WTC11 (cell line): ENCODE measurements around the gene SCOC. TPM values are rescaled to one million over a fixed set of nuclear protein-coding genes. Genes with fewer than 3 reads are reported as not detected.

ENCODE experiments used
- ATAC-seq: fragments of 200-7000 bp; cut with Tn5 transposase; 2 replicates; pipeline ENCODE4 v1.10.0; 2021; ENCODE audit warnings: mild to moderate bottlenecking, moderate library complexity
- CTCF ChIA-PET: fragments of 300-600 bp; sonication (Branson Sonifier 250); formaldehyde crosslinking; loops from one replicate; lab custom pipeline; 2021; ENCODE audit warnings: antibody characterized with exemption; lab: Charles Lee
- POLR2A ChIA-PET: fragments of 350-600 bp; sonication (Branson Sonifier 250); formaldehyde crosslinking; loops from one replicate; lab custom pipeline; 2021; ENCODE audit warnings: antibody characterized with exemption; lab: Charles Lee
- DNase-seq: peaks from one replicate; pipeline ENCODE4 v3.0.0; 2021; ENCODE audit warnings: low spot score
- H3K27ac Mint-ChIP-seq: 2 replicates; pipeline ENCODE4 v1.8.0; 2021; ENCODE audit warnings: mixed read lengths
- H3K27me3 Mint-ChIP-seq: 2 replicates; pipeline ENCODE4 v1.8.0; 2021; ENCODE audit warnings: low read depth, mild to moderate bottlenecking, moderate library complexity, mixed read lengths
- H3K36me3 Mint-ChIP-seq: 2 replicates; pipeline ENCODE4 v1.8.0; 2021; ENCODE audit warnings: mixed read lengths
- H3K4me1 Mint-ChIP-seq: 2 replicates; pipeline ENCODE4 v1.8.0; 2022; ENCODE audit warnings: mixed read lengths
- H3K4me3 Mint-ChIP-seq: 2 replicates; pipeline ENCODE4 v1.8.0; 2021; ENCODE audit warnings: mild to moderate bottlenecking, moderate library complexity, mixed read lengths
- H3K9me3 Mint-ChIP-seq: 2 replicates; pipeline ENCODE4 v1.8.0; 2021; ENCODE audit warnings: mixed read lengths
- AFF4 ChIP-seq: sonication (generic); formaldehyde crosslinking; IDR thresholded peaks from 2 replicates; pipeline ENCODE4 v1.8.1; 2023; ENCODE audit warnings: mild to moderate bottlenecking, missing genetic modification reagents, borderline replicate concordance
- ATF1 ChIP-seq: sonication (generic); formaldehyde crosslinking; IDR thresholded peaks from 2 replicates; pipeline ENCODE4 v1.8.1; 2023; ENCODE audit warnings: mild to moderate bottlenecking, moderate library complexity, missing genetic modification reagents
- CREB1 ChIP-seq: sonication (generic); formaldehyde crosslinking; IDR thresholded peaks from 2 replicates; pipeline ENCODE4 v1.8.0; 2023; ENCODE audit warnings: mild to moderate bottlenecking, missing genetic modification reagents
- E2F1 ChIP-seq: sonication (generic); formaldehyde crosslinking; IDR thresholded peaks from 2 replicates; pipeline ENCODE4 v1.8.0; 2022; ENCODE audit warnings: mild to moderate bottlenecking, missing genetic modification reagents
- FOXP1 ChIP-seq: sonication (generic); formaldehyde crosslinking; IDR thresholded peaks from 2 replicates; pipeline ENCODE4 v1.8.0; 2022; ENCODE audit warnings: missing genetic modification reagents, mild to moderate bottlenecking, moderate library complexity, borderline replicate concordance
- HMGA2 ChIP-seq: fragments of 250-450 bp; sonication (Bioruptor Pico); IDR thresholded peaks from 2 replicates; pipeline ENCODE4 v1.4.0; 2021; ENCODE audit warnings: mild to moderate bottlenecking, moderate library complexity
- JUN ChIP-seq: sonication (generic); formaldehyde crosslinking; IDR thresholded peaks from 2 replicates; pipeline ENCODE4 v1.8.0; 2023; ENCODE audit warnings: mild to moderate bottlenecking, missing genetic modification reagents
- NFE2L1 ChIP-seq: sonication (generic); formaldehyde crosslinking; IDR thresholded peaks from 2 replicates; pipeline ENCODE4 v1.8.1; 2023; ENCODE audit warnings: missing genetic modification reagents
- NFYB ChIP-seq: sonication (generic); formaldehyde crosslinking; conservative IDR thresholded peaks from 2 replicates; pipeline ENCODE4 v1.8.0; 2022; ENCODE audit warnings: low read depth, missing genetic modification reagents
- NR1H2 ChIP-seq: sonication (generic); formaldehyde crosslinking; IDR thresholded peaks from 2 replicates; pipeline ENCODE4 v1.9.0; 2021; ENCODE audit warnings: mild to moderate bottlenecking, moderate library complexity, missing genetic modification reagents
- PRRX2 ChIP-seq: fragments of 250-450 bp; sonication (Bioruptor Pico); IDR thresholded peaks from 2 replicates; pipeline ENCODE4 v1.8.0; 2021; ENCODE audit warnings: mild to moderate bottlenecking
- RELA ChIP-seq: sonication (generic); formaldehyde crosslinking; IDR thresholded peaks from 2 replicates; pipeline ENCODE4 v1.8.1; 2022; ENCODE audit warnings: missing genetic modification reagents, mild to moderate bottlenecking, borderline replicate concordance
- SMAD4 ChIP-seq: sonication (generic); formaldehyde crosslinking; IDR thresholded peaks from 2 replicates; pipeline ENCODE4 v1.8.0; 2022; ENCODE audit warnings: mild to moderate bottlenecking, missing genetic modification reagents
- TCF7 ChIP-seq: sonication (generic); formaldehyde crosslinking; IDR thresholded peaks from 2 replicates; pipeline ENCODE4 v1.8.0; 2022; ENCODE audit warnings: mild to moderate bottlenecking, low read depth, missing genetic modification reagents, moderate library complexity
- TEAD1 ChIP-seq: sonication (generic); formaldehyde crosslinking; IDR thresholded peaks from 2 replicates; pipeline ENCODE4 v1.8.0; 2022; ENCODE audit warnings: mild to moderate bottlenecking, missing genetic modification reagents
- total RNA-seq: library from RNA; stranded (reverse); gene quantifications from 3 replicates; pipeline ENCODE4 v1.2.3, GENCODE V29; 2021
- TF ChIP-seq, protein P1 (sequence below): sonication (generic); formaldehyde crosslinking; IDR thresholded peaks from 2 replicates; pipeline ENCODE4 v1.8.0; 2022; ENCODE audit warnings: missing genetic modification reagents
- TF ChIP-seq, protein P2 (sequence below): sonication (generic); formaldehyde crosslinking; IDR thresholded peaks from 2 replicates; pipeline ENCODE4 v1.8.1; 2022; ENCODE audit warnings: low read depth, missing genetic modification reagents, borderline replicate concordance

SCOC gene
- total RNA-seq, 1 experiment from 2014 or later, result 33.0 TPM

DNA sequence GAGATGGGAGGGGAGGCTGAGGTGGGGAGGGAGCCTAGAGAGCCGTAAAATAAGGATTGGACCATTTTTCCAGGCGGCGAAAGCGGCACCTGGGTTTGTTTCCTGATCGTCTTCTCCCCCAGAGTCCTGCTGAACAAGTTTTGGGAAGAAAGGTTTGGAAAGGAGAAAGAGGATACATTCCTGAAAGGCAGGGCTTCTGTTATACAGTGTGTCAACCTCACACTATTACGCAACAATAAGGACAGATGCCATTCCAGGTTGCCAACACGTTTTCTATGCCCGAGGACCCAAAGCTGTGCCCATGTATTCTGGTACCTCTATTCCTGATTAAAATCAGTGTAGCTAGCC lies 658 bp downstream of the SCOC start:
- Mint-ChIP-seq H3K4me1 (peaks cover 22% of the 10 kb centered on the region), H3K36me3 (no peaks in the 10 kb centered on the region), H3K27ac (peak overlapping the region; percentile 91), H3K4me3 (no peak overlapping the region), H3K9me3 (no peaks in the 10 kb centered on the region), H3K27me3 (no peaks in the 10 kb centered on the region)
- TF ChIP-seq, protein P1, sequence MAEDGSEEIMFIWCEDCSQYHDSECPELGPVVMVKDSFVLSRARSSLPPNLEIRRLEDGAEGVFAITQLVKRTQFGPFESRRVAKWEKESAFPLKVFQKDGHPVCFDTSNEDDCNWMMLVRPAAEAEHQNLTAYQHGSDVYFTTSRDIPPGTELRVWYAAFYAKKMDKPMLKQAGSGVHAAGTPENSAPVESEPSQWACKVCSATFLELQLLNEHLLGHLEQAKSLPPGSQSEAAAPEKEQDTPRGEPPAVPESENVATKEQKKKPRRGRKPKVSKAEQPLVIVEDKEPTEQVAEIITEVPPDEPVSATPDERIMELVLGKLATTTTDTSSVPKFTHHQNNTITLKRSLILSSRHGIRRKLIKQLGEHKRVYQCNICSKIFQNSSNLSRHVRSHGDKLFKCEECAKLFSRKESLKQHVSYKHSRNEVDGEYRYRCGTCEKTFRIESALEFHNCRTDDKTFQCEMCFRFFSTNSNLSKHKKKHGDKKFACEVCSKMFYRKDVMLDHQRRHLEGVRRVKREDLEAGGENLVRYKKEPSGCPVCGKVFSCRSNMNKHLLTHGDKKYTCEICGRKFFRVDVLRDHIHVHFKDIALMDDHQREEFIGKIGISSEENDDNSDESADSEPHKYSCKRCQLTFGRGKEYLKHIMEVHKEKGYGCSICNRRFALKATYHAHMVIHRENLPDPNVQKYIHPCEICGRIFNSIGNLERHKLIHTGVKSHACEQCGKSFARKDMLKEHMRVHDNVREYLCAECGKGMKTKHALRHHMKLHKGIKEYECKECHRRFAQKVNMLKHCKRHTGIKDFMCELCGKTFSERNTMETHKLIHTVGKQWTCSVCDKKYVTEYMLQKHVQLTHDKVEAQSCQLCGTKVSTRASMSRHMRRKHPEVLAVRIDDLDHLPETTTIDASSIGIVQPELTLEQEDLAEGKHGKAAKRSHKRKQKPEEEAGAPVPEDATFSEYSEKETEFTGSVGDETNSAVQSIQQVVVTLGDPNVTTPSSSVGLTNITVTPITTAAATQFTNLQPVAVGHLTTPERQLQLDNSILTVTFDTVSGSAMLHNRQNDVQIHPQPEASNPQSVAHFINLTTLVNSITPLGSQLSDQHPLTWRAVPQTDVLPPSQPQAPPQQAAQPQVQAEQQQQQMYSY (CRISPR knock-in tag), result no peak
- TF ChIP-seq TEAD1 (CRISPR knock-in tag), result no peak
- TF ChIP-seq PRRX2, result no peak
- TF ChIP-seq JUN (CRISPR knock-in tag), result no peak
- no peak for TF ChIP-seq AFF4 (CRISPR knock-in tag)
- no peak for TF ChIP-seq E2F1 (CRISPR knock-in tag)
- TF ChIP-seq NFYB (CRISPR knock-in tag), result no peak
- TF ChIP-seq FOXP1 (CRISPR knock-in tag), result no peak
- no peak for TF ChIP-seq TCF7 (CRISPR knock-in tag)
- no peak for TF ChIP-seq NR1H2 (CRISPR knock-in tag)
- TF ChIP-seq NFE2L1 (CRISPR knock-in tag), result no peak
- TF ChIP-seq, protein P2, sequence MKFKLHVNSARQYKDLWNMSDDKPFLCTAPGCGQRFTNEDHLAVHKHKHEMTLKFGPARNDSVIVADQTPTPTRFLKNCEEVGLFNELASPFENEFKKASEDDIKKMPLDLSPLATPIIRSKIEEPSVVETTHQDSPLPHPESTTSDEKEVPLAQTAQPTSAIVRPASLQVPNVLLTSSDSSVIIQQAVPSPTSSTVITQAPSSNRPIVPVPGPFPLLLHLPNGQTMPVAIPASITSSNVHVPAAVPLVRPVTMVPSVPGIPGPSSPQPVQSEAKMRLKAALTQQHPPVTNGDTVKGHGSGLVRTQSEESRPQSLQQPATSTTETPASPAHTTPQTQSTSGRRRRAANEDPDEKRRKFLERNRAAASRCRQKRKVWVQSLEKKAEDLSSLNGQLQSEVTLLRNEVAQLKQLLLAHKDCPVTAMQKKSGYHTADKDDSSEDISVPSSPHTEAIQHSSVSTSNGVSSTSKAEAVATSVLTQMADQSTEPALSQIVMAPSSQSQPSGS, result no peak
- TF ChIP-seq HMGA2, result no peak
- no peak for TF ChIP-seq ATF1 (CRISPR knock-in tag)
- TF ChIP-seq RELA (CRISPR knock-in tag), result no peak
- no peak for TF ChIP-seq SMAD4 (CRISPR knock-in tag)
- no peak for TF ChIP-seq CREB1 (CRISPR knock-in tag)
- CTCF ChIA-PET, result interaction anchor here (1.0 to 3.3 kb wide), 9 partner anchors 13 to 327 kb away, joined by 3 to 84 read pairs (median 7); partner anchors contain the start of genes CLGN and ELMOD2
- POLR2A ChIA-PET, result interaction anchor here (1.0 to 1.9 kb wide), 8 partner anchors 11 to 383 kb away, joined by 3 to 11 read pairs (median 6); partner anchors contain the start of genes CLGN, MGAT4D and TBC1D9
- DNase-seq, result no peak
- no peak for ATAC-seq
